GM12875 (cell line): Measurements from ENCODE around the gene NXPH1.

Experiments used
- H3K4me3 ChIP-seq: one replicate; pipeline ENCODE4 v1.5.1; 2011; ENCODE audit warnings: low read depth, low read length, control low read depth
- CTCF ChIP-seq: IDR thresholded peaks from 2 replicates; pipeline ENCODE4 v1.5.1; 2011; ENCODE audit warnings: low read depth, mild to moderate bottlenecking, control low read depth, inconsistent platforms, low read length, moderate library complexity, borderline replicate concordance; ENCODE audit not compliant: insufficient read depth

Gene NXPH1

DNA sequence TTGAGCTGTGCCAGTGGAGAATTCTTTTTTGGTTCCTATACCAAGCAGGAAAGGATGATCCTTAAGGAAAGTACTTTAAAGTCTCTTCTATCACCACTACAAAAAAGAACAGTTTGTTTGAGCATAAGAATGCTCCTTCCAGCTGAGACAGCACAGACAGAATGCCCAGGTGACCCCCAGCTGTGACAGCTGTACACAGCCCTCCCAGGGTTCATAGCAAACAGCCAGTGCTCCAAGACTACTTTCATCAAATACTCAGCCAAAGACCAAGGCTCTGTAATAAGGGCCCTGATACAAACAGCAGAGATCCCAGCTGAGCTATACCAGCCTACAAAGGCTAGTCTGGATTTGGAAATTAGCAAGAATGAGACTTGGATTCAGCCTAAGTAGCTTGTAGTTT, 65.7 kb downstream of the NXPH1 start:
- no peak for TF ChIP-seq CTCF
- no peak overlapping the region for H3K4me3 ChIP-seq

DNA sequence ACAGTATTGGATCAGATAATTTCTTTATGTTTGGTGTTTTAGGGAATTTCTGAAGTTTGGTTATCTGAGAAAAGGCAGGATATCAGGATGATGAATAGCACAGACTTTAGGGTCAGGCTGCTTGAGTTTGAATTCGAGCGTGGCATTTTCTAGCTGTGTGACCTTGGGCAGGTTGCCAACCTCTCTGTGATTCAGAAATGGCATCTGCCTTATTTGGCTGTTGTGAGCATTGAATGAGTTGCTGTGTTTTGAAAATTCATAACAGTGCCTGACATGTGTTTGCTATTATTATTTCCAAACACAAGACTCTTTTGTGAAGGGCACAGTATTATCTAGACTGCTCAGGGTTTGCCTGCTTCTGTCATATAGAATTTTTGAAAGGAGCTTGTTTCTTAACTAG, 66.9 kb downstream of the NXPH1 start:
- TF ChIP-seq CTCF, result no peak
- H3K4me3 ChIP-seq, result no peak overlapping the region

DNA sequence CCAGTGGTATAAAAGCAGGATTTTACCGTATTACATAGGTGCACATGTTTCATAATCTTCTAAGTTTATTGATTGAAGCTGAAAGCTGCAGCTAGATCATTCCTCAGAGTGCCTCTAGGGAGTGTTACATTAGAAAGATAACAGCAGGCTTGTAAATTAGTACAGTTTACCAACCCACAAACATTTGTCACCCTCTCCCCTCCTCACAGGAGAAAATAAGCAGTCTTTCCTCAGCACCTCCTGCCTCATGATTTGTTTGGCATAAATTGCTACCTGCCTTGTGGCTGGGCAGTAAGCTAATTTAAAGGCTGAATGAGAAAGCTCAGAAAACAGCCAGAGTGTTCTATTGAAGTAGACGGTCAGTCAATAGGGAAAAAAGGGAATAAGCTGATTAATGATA, 74.2 kb downstream of the NXPH1 start:
- TF ChIP-seq CTCF, result no peak
- no peak overlapping the region for H3K4me3 ChIP-seq

GRCh38 chr7:8509621-8510020, 76.2 kb downstream of the NXPH1 start:
- no peak for TF ChIP-seq CTCF
- H3K4me3 ChIP-seq, result no peak overlapping the region

GRCh38 chr7:8511855-8512254, 78.4 kb downstream of the NXPH1 start:
- no peak overlapping the region for H3K4me3 ChIP-seq
- no peak for TF ChIP-seq CTCF

- H3K4me3 ChIP-seq, result no peak overlapping the region
- TF ChIP-seq CTCF, result no peak
These were observed 81.5 kb downstream of the NXPH1 start for GRCh38 chr7:8514781-8515519.

GRCh38 chr7:8515640-8516185, 82.3 kb downstream of the NXPH1 start:
- H3K4me3 ChIP-seq, result no peak overlapping the region
- no peak for TF ChIP-seq CTCF
